ENCODE data around the gene GATA5.

DNA sequence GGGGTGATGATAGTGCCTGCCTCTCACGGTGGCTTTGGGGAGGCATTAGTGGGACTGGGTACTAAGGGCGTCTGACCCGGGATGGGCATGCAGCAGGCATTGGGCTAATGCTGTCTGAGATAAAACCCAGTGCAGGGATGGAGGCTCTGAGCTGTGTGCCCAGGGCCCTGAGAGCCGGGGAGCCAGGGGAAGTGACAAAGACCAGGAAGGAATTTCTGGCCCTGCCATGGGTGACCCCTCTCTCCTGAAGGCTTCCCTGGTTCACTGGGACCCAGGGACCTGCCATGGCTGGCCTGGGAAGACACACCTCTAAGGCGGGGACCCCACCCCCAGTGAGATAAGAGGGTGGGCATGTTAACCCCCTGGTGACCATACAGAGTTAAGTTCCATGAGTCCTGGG is 3.9 kb upstream of the GATA5 start:
- TF ChIP-seq, protein P1, sequence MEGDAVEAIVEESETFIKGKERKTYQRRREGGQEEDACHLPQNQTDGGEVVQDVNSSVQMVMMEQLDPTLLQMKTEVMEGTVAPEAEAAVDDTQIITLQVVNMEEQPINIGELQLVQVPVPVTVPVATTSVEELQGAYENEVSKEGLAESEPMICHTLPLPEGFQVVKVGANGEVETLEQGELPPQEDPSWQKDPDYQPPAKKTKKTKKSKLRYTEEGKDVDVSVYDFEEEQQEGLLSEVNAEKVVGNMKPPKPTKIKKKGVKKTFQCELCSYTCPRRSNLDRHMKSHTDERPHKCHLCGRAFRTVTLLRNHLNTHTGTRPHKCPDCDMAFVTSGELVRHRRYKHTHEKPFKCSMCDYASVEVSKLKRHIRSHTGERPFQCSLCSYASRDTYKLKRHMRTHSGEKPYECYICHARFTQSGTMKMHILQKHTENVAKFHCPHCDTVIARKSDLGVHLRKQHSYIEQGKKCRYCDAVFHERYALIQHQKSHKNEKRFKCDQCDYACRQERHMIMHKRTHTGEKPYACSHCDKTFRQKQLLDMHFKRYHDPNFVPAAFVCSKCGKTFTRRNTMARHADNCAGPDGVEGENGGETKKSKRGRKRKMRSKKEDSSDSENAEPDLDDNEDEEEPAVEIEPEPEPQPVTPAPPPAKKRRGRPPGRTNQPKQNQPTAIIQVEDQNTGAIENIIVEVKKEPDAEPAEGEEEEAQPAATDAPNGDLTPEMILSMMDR (IDR thresholded peaks at IDR 0.05): no peak
- TF ChIP-seq POLR2A (IDR thresholded peaks at IDR 0.05): no peak
